ENCODE data around the gene VDR. TPM values are rescaled to one million over a fixed set of nuclear protein-coding genes. Genes with fewer than 3 reads are reported as not detected.
"Not testable (repeated sequence)": the region's sequence is repeated elsewhere in the genome, so short reads cannot be mapped to it uniquely, and the experiment has no call there.

The VDR gene
- total RNA-seq, 1 donor from 2014 or later, result 0.33 TPM

GRCh38 chr12:47845081-47845480 is 59.7 kb downstream of the VDR start:
- intact Hi-C loops (cut with micrococcal nuclease), result no loop called here
- Histone ChIP-seq H3K36me3 (no peaks in the 10 kb centered on the region), H3K27ac (replicated peaks) (no peak overlapping the region), H3K27me3 (ENCODE audit: low read depth) (no peaks in the 10 kb centered on the region), H3K4me3 (no peak overlapping the region), H3K4me1 (no peaks in the 10 kb centered on the region), H3K9me3 (replicated peaks) (no peaks in the 10 kb centered on the region)
- DNase-seq, result no peak
- TF ChIP-seq, protein P1, sequence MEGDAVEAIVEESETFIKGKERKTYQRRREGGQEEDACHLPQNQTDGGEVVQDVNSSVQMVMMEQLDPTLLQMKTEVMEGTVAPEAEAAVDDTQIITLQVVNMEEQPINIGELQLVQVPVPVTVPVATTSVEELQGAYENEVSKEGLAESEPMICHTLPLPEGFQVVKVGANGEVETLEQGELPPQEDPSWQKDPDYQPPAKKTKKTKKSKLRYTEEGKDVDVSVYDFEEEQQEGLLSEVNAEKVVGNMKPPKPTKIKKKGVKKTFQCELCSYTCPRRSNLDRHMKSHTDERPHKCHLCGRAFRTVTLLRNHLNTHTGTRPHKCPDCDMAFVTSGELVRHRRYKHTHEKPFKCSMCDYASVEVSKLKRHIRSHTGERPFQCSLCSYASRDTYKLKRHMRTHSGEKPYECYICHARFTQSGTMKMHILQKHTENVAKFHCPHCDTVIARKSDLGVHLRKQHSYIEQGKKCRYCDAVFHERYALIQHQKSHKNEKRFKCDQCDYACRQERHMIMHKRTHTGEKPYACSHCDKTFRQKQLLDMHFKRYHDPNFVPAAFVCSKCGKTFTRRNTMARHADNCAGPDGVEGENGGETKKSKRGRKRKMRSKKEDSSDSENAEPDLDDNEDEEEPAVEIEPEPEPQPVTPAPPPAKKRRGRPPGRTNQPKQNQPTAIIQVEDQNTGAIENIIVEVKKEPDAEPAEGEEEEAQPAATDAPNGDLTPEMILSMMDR (IDR thresholded peaks at IDR 0.05; ENCODE audit: borderline replicate concordance), result no peak

- no peak overlapping the region for H3K4me3 ChIP-seq
- no peaks in the 10 kb centered on the region for H3K4me1 ChIP-seq
- H3K27ac ChIP-seq (replicated peaks), result no peak overlapping the region
- intact Hi-C loops (cut with micrococcal nuclease), result no loop called here
- no peaks in the 10 kb centered on the region for H3K9me3 ChIP-seq (replicated peaks)
- no peaks in the 10 kb centered on the region for H3K27me3 ChIP-seq (ENCODE audit: low read depth)
- TF ChIP-seq, protein P1 (IDR thresholded peaks at IDR 0.05; ENCODE audit: borderline replicate concordance), result no peak
- H3K36me3 ChIP-seq, result no peaks in the 10 kb centered on the region
- DNase-seq, result no peak
Observed at GRCh38 chr12:47844264-47845019, 60.4 kb downstream of the VDR start.

GRCh38 chr12:47843226-47843980 is 61.4 kb downstream of the VDR start:
- H3K27me3 ChIP-seq (ENCODE audit: low read depth), result no peaks in the 10 kb centered on the region
- H3K36me3 ChIP-seq, result no peaks in the 10 kb centered on the region
- no peak for DNase-seq
- no peaks in the 10 kb centered on the region for H3K9me3 ChIP-seq (replicated peaks)
- no peak overlapping the region for H3K4me3 ChIP-seq
- TF ChIP-seq, protein P1 (IDR thresholded peaks at IDR 0.05; ENCODE audit: borderline replicate concordance), result no peak
- intact Hi-C loops (cut with micrococcal nuclease), result no loop called here
- H3K27ac ChIP-seq (replicated peaks), result no peak overlapping the region
- peaks cover under 1% of the 10 kb centered on the region for H3K4me1 ChIP-seq

DNA sequence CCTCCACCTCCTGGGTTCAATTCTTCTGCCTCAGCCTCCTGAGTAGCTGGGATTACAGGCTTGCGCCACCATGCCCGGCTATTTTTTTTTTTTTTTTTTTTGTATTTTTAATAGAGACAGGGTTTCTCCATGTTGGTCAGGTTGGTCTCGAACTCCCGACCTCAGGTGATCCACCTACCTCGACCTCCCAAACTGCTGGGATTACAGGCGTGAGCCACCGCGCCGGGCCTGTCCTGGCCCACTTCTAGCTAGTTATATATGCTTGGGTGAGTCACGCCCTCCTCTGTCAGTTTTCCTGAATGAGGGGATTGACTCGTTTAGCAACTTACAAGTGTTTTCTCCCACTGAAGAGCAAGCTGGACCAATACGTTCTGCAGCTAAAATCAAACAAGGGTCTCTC is 62.3 kb downstream of the VDR start:
- DNase-seq; intact Hi-C loops (cut with micrococcal nuclease); H3K9me3 ChIP-seq (replicated peaks); H3K36me3 ChIP-seq; H3K27ac ChIP-seq (replicated peaks); H3K4me3 ChIP-seq; H3K4me1 ChIP-seq; H3K27me3 ChIP-seq (ENCODE audit: low read depth): not testable (repeated sequence)

DNA sequence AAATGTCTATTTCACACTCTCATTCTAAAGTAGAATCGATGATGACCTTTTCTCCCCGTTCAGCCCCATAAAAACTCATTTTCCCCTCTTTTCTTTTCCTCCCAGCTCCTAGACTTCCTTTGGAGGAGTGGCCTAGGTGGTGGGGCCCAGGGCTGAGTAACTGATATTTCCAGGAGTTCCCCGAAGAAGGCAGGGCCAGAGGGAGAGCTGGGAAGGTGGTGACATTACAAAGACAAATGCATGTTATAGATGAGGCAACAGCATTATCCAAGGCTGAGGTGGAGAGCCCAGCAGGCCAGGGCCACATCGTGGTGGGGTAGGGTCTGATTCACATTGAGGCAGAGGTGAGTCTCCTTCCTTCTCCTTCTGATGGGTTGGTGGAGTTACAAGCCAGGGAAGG is 62.9 kb downstream of the VDR start:
- Histone ChIP-seq H3K4me1 (peaks cover 13% of the 10 kb centered on the region), H3K27ac (replicated peaks) (no peak overlapping the region), H3K4me3 (no peak overlapping the region), H3K27me3 (ENCODE audit: low read depth) (no peaks in the 10 kb centered on the region), H3K36me3 (no peaks in the 10 kb centered on the region), H3K9me3 (replicated peaks) (no peaks in the 10 kb centered on the region)
- TF ChIP-seq, protein P1 (IDR thresholded peaks at IDR 0.05; ENCODE audit: borderline replicate concordance), result no peak
- intact Hi-C loops (cut with micrococcal nuclease), result no loop called here
- DNase-seq, result no peak

DNA sequence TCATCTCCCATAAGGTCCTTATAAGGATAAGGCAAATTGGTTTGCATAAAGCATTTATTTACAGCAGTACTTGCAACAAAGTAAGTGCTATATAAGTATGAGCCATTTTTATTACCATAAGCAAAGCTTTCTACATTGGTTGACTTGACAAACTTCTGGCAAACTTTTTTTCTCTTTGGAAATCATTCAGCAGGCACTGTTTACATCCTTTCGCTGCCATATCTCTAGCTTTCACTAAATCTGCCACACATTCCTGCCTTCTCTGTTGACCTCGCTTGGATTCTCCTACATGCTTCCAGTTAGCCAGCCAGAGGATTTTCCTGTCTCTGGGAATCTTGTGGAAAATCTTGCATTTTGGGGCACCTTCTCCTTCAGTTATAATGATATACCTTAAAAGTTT is 63.3 kb downstream of the VDR start:
- Histone ChIP-seq H3K4me1 (peaks cover 13% of the 10 kb centered on the region), H3K27me3 (ENCODE audit: low read depth) (no peaks in the 10 kb centered on the region), H3K9me3 (replicated peaks) (no peaks in the 10 kb centered on the region), H3K27ac (replicated peaks) (no peak overlapping the region), H3K36me3 (no peaks in the 10 kb centered on the region), H3K4me3 (no peak overlapping the region)
- intact Hi-C loops (cut with micrococcal nuclease), result no loop called here
- DNase-seq, result no peak
- TF ChIP-seq, protein P1 (IDR thresholded peaks at IDR 0.05; ENCODE audit: borderline replicate concordance), result no peak

Measured in left ventricle myocardium inferior (tissue), 1 donor.